Stimulated activated CD8-positive, alpha-beta memory T cell treated with anti-CD3 and anti-CD28 coated beads, Interleukin-7, amount 100 ng/mL, for 48 hours (primary cell): Measurements from ENCODE around the gene SHFL.

ENCODE experiments used
- DNase-seq, 2 donors: peaks; one replicate each; pipeline ENCODE4 v3.0.0-alpha.2; 2020; ENCODE audit warnings: low read depth in 1 of 2; ENCODE audit errors: extremely low read depth in 1 of 2

The SHFL gene

DNA sequence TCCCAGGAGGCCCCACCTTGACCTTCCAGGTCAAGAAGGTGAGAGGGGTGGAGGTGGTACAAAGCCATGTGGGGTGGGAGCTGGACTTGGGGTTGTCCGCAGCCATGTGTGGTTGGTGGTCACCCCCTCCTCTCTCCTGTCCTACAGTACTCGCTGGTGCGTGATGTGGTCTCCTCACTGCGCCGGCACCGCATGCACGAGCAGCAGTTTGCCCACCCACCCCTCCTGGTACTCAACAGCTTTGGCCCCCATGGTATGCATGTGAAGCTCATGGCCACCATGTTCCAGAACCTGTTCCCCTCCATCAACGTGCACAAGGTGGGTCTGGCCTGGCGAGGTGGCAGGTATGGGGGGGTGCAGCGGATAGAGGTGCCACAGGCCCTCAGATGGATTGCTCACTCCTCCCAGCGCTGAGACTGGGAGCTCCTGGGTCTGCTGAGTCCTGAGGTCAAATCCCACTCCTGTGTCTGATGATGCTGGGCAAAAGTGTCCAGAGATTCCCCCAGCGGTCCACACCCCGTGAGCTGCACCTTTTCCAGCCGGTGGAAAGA lies 21.8 kb downstream of the SHFL start:
- no peak for DNase-seq

DNA sequence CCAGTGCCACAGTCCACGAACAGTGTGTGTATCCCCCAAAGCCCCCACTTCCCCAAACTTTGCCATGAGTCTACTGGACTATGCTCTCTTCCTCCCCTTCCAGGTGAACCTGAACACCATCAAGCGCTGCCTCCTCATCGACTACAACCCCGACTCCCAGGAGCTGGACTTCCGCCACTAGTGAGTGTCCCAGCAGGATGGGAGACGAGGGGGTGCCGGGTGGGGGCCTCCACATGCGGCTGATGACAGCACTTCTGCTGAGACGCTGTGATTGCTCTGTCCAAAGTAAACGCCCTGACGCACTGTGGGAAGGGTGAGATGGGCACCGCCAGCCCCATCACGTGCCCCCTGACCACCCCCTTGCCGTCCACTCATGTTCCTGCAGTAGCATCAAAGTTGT lies 23.4 kb downstream of the SHFL start:
- DNase-seq: no peak

DNA sequence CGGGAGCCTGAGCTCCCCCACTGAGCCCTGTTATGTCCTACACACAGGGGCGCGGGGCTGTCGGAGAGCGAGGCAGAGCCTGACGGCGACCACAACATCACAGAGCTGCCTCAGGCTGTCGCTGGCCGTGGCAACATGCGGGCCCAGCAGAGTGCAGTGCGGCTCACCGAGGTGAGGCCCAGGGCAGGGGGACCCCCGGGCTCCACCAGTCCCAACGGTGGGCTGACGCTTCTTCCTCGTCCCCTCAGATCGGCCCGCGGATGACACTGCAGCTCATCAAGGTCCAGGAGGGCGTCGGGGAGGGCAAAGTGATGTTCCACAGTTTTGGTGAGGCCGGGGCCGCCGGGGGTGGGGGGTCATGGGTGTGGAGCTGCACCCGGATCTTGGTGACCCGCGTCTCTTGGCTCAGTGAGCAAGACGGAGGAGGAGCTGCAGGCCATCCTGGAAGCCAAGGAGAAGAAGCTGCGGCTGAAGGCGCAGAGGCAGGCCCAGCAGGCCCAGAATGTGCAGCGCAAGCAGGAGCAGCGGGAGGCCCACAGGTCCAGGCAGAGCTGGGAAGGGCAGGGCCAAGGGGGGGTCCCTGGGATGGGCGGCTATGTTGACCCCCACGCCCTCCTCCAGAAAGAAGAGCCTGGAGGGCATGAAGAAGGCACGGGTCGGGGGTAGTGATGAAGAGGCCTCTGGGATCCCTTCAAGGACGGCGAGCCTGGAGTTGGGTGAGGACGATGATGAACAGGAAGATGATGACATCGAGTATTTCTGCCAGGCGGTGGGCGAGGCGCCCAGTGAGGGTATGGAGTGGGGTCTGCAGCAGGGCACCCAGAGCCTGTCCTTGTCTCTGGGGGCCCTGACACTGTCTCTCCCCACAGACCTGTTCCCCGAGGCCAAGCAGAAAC lies 24.2 kb downstream of the SHFL start:
- DNase-seq: no peak

DNA sequence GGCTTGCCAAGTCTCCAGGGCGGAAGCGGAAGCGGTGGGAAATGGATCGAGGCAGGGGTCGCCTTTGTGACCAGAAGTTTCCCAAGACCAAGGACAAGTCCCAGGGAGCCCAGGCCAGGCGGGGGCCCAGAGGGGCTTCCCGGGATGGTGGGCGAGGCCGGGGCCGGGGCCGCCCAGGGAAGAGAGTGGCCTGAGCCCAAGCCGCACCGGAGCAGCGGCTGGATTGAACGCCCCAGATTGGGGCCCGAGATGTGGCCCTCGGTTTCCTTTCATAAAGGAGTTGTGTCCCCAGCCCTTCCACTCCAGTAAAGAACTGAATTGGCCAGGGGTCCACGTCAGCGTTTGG lies 24.8 kb downstream of the SHFL start:
- no peak for DNase-seq

DNA sequence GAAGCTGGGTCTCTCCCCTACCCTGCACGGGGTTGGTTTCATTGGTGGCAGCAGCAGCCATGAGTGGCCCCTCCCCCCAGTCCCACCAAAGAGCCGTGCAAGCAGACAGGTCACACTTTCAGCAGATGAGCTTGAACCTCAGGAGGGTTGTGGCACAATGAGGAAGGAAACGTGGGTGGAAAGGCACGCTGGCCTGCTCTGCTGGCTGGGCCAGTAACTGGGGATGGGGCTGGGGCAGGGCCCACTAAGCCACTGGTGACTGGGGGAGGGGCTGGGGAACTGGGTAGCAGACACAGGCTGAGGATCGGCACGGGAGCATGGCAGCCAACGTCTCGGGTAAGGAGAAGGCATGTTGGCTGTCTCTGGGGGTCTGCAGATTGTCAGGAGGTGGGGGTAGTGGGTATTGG lies 25.3 kb downstream of the SHFL start, which contains the start of gene P2RY11:
TSS of gene P2RY11 (plus strand) at position 289 of the 407 bp plus-strand sequence. CDS start at position 318, 29 bp downstream.
- DNase-seq: peak in 1 of 2 donors; percentile 70

DNA sequence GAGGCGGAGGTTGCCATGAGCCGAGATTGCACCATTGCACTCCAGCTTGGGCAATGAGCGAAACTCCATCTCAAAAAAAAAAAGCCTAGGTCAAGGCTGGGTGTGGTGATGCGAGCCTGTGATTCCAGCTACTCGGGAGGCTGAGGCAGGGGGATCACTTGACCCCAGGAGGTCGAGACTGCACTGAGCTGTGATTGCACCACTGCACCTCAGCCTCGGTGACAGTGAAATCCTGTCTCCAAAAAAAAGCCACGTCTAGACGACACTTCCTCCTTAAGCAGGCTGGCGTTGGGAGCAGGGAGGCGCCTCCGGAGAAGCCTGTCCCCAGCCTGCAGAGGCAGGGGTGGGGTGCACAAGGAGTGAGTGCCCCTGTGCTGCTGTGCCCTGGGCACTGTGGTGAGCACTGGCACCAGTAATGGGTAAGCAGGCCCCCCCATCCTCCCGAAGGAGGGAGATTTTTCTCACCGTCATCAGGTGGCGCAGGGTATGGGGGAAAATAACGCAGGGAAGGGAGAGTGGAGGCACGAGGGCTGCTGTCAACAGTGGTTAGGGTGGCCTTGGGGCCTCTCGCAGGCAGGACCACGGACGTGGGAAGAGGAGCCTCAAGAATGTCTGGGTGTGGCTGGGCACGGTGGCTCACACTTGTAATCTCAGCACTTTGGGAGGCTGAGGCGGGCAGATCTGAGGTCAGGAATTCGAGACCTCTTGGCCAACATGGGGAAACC lies 26.1 kb downstream of the SHFL start:
- DNase-seq: peak; percentile 64 to 70

DNA sequence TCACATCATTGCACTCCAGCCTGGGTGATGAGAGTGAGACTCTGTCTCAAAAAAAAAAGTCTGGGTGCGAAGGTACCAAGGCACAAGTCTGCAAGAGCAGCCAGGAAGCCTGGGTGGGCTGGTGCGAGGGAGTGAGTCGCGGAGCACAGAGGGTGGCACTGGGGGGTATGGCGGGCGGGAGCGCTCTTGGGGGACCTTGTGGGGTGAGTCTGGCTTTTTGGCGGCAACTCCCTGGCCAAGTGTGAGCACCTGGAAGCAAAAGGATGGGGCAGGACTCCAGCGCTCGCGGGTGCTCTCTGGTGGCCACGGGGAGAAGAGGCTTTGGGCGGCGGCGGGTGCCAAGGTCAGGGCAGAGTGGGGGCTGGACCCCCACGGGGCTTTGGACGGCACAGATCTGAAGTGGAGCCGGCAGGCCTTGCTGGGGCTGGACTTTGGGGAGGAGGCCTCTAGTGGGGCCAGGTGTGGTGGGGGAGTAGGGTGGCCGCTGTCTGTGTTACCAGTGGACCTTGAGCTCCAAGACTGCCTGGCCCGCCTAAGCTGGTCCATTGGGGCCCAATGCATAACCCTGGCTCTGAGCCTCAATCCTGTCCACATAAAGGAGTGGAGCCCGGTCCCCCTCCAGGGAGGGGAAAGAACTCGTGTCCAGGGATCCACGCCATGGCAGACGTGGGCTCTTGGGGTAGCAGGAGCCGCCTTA lies 26.9 kb downstream of the SHFL start:
- DNase-seq: peak in 1 of 2 donors; percentile 47

DNA sequence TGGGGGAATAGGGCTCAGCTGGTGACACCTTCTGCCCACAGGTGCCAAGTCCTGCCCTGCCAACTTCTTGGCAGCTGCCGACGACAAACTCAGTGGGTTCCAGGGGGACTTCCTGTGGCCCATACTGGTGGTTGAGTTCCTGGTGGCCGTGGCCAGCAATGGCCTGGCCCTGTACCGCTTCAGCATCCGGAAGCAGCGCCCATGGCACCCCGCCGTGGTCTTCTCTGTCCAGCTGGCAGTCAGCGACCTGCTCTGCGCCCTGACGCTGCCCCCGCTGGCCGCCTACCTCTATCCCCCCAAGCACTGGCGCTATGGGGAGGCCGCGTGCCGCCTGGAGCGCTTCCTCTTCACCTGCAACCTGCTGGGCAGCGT lies 27.5 kb downstream of the SHFL start:
- DNase-seq: no peak

DNA sequence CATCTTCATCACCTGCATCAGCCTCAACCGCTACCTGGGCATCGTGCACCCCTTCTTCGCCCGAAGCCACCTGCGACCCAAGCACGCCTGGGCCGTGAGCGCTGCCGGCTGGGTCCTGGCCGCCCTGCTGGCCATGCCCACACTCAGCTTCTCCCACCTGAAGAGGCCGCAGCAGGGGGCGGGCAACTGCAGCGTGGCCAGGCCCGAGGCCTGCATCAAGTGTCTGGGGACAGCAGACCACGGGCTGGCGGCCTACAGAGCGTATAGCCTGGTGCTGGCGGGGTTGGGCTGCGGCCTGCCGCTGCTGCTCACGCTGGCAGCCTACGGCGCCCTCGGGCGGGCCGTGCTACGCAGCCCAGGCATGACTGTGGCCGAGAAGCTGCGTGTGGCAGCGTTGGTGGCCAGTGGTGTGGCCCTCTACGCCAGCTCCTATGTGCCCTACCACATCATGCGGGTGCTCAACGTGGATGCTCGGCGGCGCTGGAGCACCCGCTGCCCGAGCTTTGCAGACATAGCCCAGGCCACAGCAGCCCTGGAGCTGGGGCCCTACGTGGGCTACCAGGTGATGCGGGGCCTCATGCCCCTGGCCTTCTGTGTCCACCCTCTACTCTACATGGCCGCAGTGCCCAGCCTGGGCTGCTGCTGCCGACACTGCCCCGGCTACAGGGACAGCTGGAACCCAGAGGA lies 28.0 kb downstream of the SHFL start:
- DNase-seq: no peak

DNA sequence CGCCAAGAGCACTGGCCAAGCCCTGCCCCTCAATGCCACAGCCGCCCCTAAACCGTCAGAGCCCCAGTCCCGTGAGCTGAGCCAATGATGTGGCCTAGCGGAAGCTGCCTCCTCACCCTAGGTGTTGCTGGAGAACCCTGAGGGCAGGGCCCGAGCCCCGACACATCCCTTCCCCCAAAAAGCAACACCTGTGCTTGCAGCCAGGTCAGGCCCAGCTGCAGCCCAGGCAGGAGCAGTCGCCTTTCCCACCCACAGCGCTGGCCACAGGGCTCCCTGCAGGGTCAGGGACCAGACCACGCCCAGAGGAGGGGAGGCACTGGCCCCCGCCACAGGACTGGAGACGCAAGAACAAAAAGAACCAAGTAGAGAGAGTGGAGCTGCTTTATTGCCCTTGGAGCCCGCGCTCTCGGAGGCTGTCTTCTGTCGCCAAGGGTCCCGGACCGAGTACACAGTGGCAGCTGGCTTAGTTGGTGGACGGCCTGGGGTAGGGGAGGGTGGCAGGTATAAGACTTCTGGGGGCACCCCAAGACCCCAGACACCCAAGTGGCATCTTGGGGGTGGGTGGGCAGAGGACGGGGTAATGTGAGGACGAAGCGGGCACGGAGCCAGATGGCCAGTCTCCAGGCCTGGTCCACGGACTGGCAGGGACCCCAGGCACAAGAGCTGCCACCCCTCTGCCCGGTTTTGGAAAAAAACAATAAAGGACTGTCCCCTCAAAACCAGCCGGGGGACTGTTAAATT lies 28.7 kb downstream of the SHFL start:
- no peak for DNase-seq

DNA sequence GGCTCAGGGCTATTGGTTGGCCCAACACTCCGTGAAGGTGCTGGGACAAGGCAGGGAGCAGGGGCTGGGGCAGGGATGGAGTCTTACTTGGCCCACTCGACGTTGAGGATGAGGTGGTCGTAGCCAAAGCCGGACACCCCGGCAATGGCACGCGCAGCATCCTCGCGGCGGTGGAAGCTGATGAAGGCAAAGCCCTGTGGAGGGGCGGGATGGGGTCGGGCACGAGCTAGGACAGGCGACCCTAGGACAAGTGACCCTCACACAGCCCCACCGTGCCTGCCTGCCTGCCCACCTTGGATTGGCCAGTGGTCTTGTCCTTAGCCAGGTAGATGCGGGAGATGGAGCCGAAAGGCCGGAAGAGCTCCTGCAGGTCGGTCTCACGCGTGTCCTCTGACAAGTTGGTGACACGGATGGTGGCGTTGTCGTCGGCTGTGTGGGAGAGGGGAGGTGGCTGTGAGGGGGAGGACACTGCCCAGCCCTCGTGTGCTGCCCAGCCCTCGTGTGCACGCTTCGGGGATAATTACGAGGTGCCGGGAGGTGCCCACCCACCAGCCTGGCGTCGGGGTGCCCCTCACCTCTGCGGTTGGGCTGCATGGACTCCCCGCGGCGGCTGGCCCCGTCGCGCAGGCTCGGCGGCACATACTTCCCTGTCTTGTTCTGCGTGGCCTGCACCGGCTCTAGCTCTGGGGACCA lies 29.4 kb downstream of the SHFL start:
- DNase-seq: no peak

DNA sequence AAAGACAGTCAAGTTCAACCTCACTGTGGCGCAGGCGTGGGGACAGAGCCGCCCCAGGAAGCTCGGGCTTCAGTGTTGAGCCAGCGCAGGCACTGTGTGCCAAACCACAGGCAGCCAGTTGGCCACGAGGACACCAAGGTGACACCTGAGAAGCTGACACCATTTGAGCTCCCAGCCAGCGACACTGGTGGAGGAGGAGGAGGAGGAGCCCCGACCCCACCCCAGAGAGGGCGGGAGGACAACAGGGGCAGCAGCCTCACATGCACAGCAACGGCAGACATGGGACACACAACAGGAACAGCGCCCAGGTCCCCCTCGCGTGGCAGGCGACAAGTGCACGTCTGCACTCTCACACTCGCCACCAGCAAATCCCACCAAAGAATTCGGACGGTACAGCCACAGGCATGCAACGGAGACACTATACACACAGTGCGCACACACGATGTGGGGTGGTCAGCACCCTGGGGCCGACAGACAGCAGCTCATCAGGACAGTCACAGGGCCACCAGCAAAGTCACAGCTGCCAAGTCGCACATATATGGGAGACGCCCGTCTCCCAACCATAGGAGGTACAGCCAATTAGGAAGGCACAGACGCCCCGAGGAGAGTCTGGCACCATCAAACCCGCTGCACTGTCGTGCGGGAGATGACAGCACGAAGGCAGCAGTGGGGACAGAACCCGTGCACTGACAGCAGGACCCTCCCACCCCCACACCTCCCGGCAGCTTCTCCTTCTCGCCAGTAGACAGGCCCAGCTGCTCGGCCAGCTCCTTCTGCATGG lies 30.2 kb downstream of the SHFL start:
- DNase-seq: no peak

DNA sequence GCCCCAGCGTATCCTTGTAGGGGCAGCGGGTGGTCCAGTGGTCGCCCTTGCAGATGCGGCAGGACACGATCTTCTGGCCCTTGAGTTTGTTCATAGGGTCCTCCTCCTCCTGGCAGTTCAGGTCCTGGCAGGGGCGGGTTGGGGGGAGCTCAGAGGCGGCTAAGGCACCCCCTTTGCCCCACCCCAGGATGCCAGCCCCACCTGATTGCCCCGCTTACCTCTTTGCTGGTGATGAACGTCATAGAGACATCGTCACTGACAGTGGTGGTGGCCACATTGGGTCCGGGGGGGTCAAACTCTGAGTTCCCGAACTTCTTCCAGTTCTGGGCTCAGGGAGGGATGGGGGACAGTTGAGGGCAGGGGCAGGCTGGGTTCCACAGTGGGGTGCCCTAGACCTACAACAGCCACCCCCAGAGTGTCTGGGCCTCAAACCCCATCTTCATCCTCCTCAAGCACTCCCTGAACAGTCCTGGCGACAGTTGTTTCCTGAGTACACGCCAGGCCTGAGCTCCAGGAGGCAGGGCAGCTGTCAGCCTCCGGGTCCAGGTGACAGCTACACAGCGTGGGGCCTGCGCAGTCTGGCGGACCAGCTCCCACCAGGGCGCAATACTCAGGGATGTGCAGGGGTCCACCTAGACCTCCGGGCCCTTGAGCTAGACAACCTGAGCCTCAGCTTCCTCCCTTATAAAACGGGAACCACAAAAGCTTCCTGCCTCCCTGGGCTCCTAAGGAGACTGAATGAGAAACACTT lies 30.9 kb downstream of the SHFL start:
- DNase-seq: no peak

DNA sequence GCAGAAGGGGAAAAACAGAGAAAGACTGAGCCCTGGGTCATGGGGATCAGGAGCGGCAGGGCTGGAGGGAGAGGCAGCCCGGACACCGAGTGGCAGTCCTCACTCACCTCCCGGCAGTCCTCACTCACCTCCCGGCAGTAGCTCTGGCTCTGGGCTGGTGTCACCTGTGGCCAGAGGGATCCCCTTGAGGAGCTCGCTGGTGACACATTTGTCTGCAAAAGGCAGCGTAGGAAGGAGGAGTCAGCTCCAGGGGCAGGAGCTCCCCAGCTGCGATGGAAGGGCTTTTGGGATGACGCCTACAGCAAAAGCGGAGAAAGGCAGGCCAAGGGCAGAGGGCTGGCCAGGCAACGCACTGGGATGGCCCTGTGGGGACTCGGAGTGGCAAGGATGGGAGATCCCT lies 32.8 kb downstream of the SHFL start:
- DNase-seq: no peak

DNA sequence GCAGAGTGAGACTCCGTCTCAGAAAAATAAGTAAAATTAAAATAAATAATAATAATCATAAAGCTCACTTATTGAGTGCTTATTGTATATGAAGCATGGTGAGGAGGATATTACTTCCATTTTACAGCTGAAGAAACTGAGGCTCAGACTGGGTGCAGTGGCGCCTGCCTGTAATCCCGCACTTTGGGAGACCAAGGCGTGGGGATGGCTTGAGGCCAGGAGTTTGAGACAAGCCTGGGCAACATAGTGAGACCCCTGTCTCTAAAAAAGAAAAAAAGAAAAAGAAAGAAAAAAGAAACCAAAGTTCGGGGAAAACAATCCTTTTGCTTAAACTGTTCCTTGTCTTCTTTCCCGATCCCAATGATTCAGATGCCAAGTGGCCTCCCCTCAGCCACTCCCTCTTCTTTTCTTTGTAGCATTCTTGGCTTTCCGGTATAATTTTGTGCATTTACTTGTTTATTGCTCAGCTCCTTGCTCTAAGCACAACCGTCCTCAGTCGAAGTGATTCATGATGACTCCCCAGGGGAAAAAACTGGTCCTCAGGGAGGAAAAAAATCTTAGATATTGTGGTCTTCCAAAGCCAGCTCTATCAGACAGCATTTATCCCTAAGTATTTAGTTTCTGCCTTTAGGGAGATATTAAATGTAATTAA lies 34.5 kb downstream of the SHFL start:
- DNase-seq: no peak

DNA sequence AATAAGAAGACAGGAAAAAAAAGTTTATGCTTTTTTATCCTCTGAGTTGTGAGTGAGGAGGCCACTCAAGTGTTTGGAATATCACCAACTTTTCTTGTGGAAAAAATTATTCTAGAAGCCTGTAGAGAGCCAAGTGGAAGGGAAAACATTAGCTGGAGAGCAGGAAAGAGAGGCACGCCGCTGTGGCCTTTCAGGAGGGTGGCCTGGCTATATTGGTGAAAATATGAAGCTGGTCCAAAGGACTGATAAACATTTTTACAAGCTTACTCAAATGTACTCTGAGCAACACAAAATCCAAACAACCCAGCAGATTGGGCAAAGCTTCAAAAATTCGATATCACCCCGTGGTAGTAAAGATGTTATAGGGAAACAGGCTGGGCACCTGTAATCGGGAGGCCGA lies 35.9 kb downstream of the SHFL start:
- DNase-seq: no peak

DNA sequence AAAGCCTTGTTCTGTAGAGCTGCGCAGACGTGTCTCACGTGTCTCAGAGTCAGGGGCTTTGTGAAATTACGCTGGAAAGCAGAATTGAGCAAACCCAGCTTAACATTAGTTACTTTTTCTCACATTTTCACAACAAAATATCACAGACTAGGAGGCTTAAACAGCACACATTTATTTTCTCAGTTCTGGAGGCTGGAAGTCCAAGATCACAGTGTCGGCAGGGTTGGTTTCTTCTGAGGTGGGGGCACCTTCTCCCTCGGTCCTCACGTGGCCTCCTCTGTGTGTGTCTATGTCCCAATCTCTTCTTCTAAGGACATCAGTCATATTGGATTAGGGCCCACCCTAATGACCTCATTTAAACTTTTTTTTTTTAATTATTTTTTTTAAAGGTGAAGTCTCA lies 38.3 kb downstream of the SHFL start:
- no peak for DNase-seq
